IPS-20b (cell line): ENCODE results near the gene LRRN4CL.
"Not testable (repeated sequence)": the region's sequence is repeated elsewhere in the genome, so short reads cannot be mapped to it uniquely, and the experiment has no call there.

Source experiments
- H3K27ac ChIP-seq: one replicate; pipeline ENCODE4 v1.5.1; 2013; ENCODE audit warnings: low read length
- H3K27me3 ChIP-seq: 2 replicates; pipeline ENCODE4 v1.6.1; 2013; ENCODE audit warnings: mild to moderate bottlenecking, low read length, inconsistent platforms; ENCODE audit not compliant: insufficient read depth
- H3K36me3 ChIP-seq: 2 replicates; pipeline ENCODE4 v1.6.1; 2013; ENCODE audit warnings: low read depth, mild to moderate bottlenecking, inconsistent platforms, low read length, moderate library complexity; ENCODE audit not compliant: insufficient read depth
- H3K4me1 ChIP-seq: 2 replicates; pipeline ENCODE4 v1.6.1; 2013; ENCODE audit warnings: mild to moderate bottlenecking, control low read depth, inconsistent platforms, low read length, moderate library complexity; ENCODE audit not compliant: insufficient read depth
- H3K4me3 ChIP-seq: 2 replicates; pipeline ENCODE4 v1.5.1; 2013; ENCODE audit warnings: mild to moderate bottlenecking, low read length, inconsistent platforms
- H3K9ac ChIP-seq: 2 replicates; pipeline ENCODE4 v1.6.1; 2013; ENCODE audit warnings: low read depth, mild to moderate bottlenecking, inconsistent platforms, low read length, moderate library complexity
- H3K9me3 ChIP-seq: 2 replicates; pipeline ENCODE4 v1.6.1; 2013; ENCODE audit warnings: mild to moderate bottlenecking, low read depth, low read length, inconsistent platforms; ENCODE audit not compliant: insufficient read depth

The LRRN4CL gene

GRCh38 chr11:62689421-62690183 lies at the start of gene LRRN4CL:
Gene LRRN4CL (minus strand): TSS chr11:62689530. CDS start chr11:62688508, 1,022 bp downstream.
- Histone ChIP-seq H3K4me1 (no peaks in the 10 kb centered on the region), H3K27me3 (no peaks in the 10 kb centered on the region), H3K36me3 (peaks cover 38% of the 10 kb centered on the region), H3K9ac (no peak within 1 kb of the TSS), H3K4me3 (no peak within 1 kb of the TSS), H3K27ac (no peak within 1 kb of the TSS), H3K9me3 (no peaks in the 10 kb centered on the region)

DNA sequence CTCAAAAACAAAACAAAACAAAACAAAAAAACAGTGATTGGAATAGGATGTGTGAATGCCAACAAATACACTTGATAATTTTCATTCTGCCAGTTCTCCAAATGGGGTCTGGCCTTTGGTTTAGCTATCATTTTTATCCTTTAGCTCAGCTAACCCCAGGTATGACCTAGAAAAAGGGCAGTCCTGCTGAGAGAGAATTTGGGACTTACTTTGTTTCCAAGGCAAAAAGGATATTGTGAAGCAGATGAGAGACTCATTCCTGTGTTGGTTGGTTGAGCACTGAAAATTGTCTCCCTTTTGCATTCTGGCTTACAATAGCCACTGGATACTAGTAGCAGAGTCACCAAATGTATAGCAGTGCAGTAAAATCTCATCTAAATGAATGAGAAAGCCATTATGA lies 47.9 kb upstream of the LRRN4CL start:
- H3K27ac ChIP-seq = no peak overlapping the region
- no peak overlapping the region for H3K4me3 ChIP-seq
- H3K9me3 ChIP-seq = no peaks in the 10 kb centered on the region
- H3K27me3 ChIP-seq = no peaks in the 10 kb centered on the region
- H3K4me1 ChIP-seq = no peaks in the 10 kb centered on the region
- H3K9ac ChIP-seq = no peak overlapping the region
- H3K36me3 ChIP-seq = peaks cover 52% of the 10 kb centered on the region

- H3K36me3 ChIP-seq = peaks cover 39% of the 10 kb centered on the region
- no peak overlapping the region for H3K9ac ChIP-seq
- H3K4me3 ChIP-seq = no peak overlapping the region
- no peaks in the 10 kb centered on the region for H3K4me1 ChIP-seq
- no peak overlapping the region for H3K27ac ChIP-seq
- no peaks in the 10 kb centered on the region for H3K9me3 ChIP-seq
- no peaks in the 10 kb centered on the region for H3K27me3 ChIP-seq
Observed at GRCh38 chr11:62732830-62733229, 43.5 kb upstream of the LRRN4CL start.

DNA sequence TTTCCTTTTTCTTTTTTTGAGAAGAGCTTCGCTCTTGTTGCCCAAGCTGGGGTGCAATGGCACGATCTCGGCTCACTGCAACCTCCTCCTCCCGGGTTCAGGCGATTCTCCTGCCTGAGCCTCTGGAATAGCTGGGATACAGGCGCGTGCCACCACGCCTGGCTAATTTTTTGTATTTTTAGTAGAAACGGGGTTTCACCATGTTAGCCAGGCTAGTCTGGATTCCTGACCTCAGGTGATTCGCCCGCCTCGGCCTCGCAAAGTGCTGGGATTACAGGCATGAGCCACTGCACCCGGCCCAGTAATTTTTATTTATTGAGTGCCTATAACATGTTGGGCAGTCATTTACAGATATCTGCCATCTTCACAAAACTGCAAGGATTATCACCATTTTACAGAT lies 40.7 kb upstream of the LRRN4CL start:
- peaks cover 21% of the 10 kb centered on the region for H3K36me3 ChIP-seq
- H3K27ac ChIP-seq = not testable (repeated sequence)

GRCh38 chr11:62728171-62728988 lies 39.0 kb upstream of the LRRN4CL start, which contains the start of gene TTC9C:
Gene TTC9C (plus strand): TSS chr11:62728486. CDS start chr11:62728849, 363 bp downstream.
- H3K36me3 ChIP-seq = peaks cover 29% of the 10 kb centered on the region
- H3K4me1 ChIP-seq = peaks cover 7% of the 10 kb centered on the region; the same call in 1 of the 2 replicates
- peak within 1 kb of the TSS; percentile 91 for H3K27ac ChIP-seq
- H3K4me3 ChIP-seq = peak within 1 kb of the TSS; percentile 92
- H3K27me3 ChIP-seq = no peaks in the 10 kb centered on the region
- H3K9me3 ChIP-seq = no peaks in the 10 kb centered on the region
- peak within 1 kb of the TSS; percentile 94 for H3K9ac ChIP-seq

More for the DNA sequence above, 40.7 kb upstream of the LRRN4CL start:
- not testable (repeated sequence) for H3K4me1 ChIP-seq, H3K27me3 ChIP-seq, H3K9ac ChIP-seq, H3K9me3 ChIP-seq
- peak overlapping the region; percentile 43; the same call in 1 of the 2 replicates for H3K4me3 ChIP-seq

- Histone ChIP-seq H3K27me3 (no peaks in the 10 kb centered on the region), H3K4me3 (peak overlapping the region; percentile 92), H3K27ac (peak overlapping the region; percentile 91), H3K36me3 (peaks cover 29% of the 10 kb centered on the region), H3K4me1 (peaks cover 7% of the 10 kb centered on the region; the same call in 1 of the 2 replicates), H3K9ac (peak overlapping the region; percentile 94), H3K9me3 (no peaks in the 10 kb centered on the region)
Observed at GRCh38 chr11:62727872-62728170, 38.5 kb upstream of the LRRN4CL start.

DNA sequence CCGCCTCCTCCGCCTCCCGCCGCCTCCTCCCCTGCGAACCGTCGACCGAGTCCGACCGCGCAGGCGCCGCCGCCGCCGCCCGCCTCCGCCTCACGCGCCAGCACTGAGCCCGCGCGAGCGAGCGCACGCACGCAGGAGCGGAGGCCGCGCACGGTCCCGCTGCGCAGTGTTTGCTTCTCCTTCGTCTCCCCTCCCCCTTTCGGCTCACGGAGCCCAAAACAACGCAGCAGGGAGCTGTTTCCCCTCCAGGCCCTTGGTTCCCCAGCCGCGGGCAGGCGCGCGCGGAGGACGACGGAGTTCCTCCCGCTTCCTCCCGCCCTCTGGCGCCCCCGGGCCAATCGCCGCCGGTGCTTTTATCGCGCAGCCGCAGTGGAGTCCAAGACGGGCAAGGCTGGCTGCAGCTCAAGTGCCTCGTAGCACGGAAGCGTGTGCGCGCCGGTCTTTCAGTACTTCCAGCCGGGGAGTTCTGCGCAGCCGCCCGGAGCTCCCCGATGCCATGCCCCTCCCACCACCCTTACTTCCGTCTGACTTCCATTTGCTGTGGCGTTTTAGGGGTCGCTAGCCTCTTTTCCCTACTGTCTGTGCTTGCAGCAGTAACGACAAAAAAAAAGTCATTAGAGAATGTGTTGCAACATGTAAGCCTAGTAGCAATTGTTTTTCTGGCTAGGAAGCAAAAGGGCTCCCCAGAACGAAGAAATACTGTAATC lies 38.0 kb upstream of the LRRN4CL start, which contains the start of gene HNRNPUL2:
Gene HNRNPUL2, minus strand, starts transcription at position 293 of the 707 bp plus-strand sequence. CDS start 301 bp downstream, outside the sequence.
- H3K36me3 ChIP-seq = peaks cover 32% of the 10 kb centered on the region
- H3K9ac ChIP-seq = peak within 1 kb of the TSS; percentile 94
- H3K4me3 ChIP-seq = peak within 1 kb of the TSS; percentile 92
- no peaks in the 10 kb centered on the region for H3K27me3 ChIP-seq
- H3K27ac ChIP-seq = peak within 1 kb of the TSS; percentile 91
- H3K4me1 ChIP-seq = peaks cover 7% of the 10 kb centered on the region; the same call in 1 of the 2 replicates
- H3K9me3 ChIP-seq = no peaks in the 10 kb centered on the region

- Histone ChIP-seq H3K9ac (peak overlapping the region; percentile 94; the same call in 1 of the 2 replicates), H3K27ac (peak overlapping the region; percentile 84), H3K4me1 (peaks cover 7% of the 10 kb centered on the region; the same call in 1 of the 2 replicates), H3K4me3 (peak overlapping the region; percentile 92), H3K9me3 (no peaks in the 10 kb centered on the region), H3K27me3 (no peaks in the 10 kb centered on the region), H3K36me3 (peaks cover 37% of the 10 kb centered on the region)
Observed at GRCh38 chr11:62726915-62727164, 37.5 kb upstream of the LRRN4CL start.

DNA sequence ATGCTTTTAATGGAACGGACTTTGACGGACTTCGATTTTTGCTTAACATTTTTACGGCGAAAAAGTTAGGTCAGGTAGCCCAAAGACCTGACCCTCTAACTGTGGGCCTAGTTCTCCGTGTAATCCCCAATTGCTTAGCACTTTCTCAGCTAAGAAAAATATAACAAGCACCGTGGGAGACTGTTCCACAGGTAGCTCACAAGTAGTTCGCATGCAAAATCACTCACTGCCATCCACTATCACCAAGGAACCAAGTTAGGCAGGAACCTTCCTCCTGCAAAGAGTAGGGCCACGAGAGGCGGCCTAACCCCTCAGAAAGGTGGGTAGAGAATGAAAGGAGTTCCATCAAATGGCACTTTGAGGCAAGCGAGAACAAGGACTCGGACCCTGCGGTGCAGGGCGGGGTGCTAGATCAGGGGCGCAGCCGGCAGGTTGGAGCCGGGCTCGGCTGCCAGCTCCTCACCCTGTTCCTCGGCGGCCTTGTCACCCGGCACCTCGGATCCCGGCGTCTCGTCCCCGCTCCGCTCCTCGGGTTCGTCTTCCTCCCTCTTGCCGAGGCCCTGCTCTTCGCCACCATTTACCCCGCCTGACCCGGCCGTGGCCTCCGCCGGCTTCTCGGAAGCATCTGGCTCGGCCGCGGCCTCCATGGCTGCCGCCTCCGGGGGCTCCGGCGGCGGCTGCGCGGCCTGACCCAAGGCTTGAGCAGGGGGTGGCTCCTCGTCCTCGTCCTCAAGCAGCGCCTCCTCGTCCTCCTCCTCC lies 37.0 kb upstream of the LRRN4CL start:
- H3K9ac ChIP-seq = peak overlapping the region; percentile 94
- H3K9me3 ChIP-seq = no peaks in the 10 kb centered on the region
- no peak overlapping the region for H3K27ac ChIP-seq
- H3K4me3 ChIP-seq = peak overlapping the region; percentile 92
- H3K4me1 ChIP-seq = peaks cover 7% of the 10 kb centered on the region; the same call in 1 of the 2 replicates
- peaks cover 40% of the 10 kb centered on the region for H3K36me3 ChIP-seq
- no peaks in the 10 kb centered on the region for H3K27me3 ChIP-seq

DNA sequence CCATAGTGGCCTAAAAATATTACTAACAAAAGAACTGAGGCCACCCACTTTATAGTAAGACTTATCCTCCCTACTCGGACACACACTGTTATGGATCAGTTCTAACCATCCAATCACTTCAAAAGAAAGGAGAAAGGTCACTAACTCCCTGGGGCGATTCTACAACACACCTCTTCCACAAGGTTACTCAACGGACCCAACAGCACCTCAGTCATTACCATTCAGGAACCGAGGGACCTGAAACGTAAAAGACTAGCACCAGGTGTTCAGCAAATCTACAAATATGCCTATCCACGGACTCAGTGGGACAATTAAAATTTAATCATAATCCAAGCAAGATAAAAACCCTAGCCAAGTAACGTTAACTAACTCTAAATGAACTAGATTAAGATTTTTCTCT lies 36.3 kb upstream of the LRRN4CL start:
- Histone ChIP-seq H3K36me3 (peaks cover 43% of the 10 kb centered on the region), H3K27me3 (no peaks in the 10 kb centered on the region), H3K4me1 (peaks cover 7% of the 10 kb centered on the region; the same call in 1 of the 2 replicates), H3K9ac (peak overlapping the region; percentile 94), H3K4me3 (peak overlapping the region; percentile 92), H3K9me3 (no peaks in the 10 kb centered on the region), H3K27ac (no peak overlapping the region)

DNA sequence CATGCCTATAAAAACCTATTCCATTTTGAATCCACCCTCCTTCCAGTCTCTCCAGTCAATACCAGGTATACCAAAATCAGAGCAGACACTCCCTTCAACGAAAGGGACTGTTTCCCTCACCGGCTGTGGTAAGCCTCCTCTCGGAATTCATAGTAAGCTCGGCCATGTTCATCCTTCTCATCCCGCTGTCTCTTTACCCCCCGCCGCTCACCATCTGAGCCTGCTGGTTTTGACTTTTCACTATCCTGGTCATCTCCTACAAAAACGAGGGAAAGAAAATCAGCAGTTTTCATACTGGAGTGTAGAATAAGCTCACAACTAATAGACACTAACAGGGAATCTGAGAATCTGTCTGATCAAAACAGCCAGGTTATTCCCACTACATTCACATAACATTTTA lies 34.8 kb upstream of the LRRN4CL start:
- Histone ChIP-seq H3K4me3 (peak overlapping the region; percentile 92; the same call in 1 of the 2 replicates), H3K9ac (no peak overlapping the region), H3K27me3 (no peaks in the 10 kb centered on the region), H3K9me3 (no peaks in the 10 kb centered on the region), H3K36me3 (peaks cover 58% of the 10 kb centered on the region), H3K4me1 (peaks cover 7% of the 10 kb centered on the region; the same call in 1 of the 2 replicates), H3K27ac (no peak overlapping the region)
